ENCODE results near the gene TFF1.

Gene TFF1

DNA sequence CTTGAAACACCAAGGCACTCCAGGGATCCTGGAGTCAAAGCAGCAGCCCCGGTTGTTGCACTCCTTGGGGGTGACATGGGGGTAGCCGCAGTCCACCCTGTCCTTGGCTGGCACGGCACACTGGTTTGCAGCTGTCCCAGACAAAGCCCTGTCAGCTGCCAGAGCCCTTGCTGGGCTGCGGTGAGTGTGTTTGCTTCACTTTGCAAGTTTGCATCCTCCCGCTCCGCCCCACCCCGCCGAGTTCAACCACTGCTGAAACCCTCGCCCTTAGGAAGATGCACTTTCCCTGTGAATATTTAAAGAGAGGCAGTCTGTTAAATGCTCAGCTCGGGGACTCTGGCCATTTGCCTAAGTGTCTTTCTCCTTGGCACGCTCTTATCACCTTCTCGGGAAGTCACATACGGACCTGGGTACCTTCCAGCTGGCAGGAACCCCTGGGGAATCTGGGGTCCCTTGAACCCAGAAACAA lies 52.8 kb downstream of the TFF1 start:
- Histone ChIP-seq H3K4me3 (replicated peaks; ENCODE audit: insufficient read depth, low read length) (no peak overlapping the region), H3K27me3 (ENCODE audit: insufficient read depth, poor library complexity, severe bottlenecking) (no peaks in the 10 kb centered on the region), H3K27ac (replicated peaks) (no peak overlapping the region)
- peak; percentile 59 for TF ChIP-seq POLR2AphosphoS5 (IDR thresholded peaks at IDR 0.05; ENCODE audit: low read depth)
- no peak for TF ChIP-seq GABPA (IDR thresholded peaks at IDR 0.05; ENCODE audit: low read depth)
- TF ChIP-seq, protein P1, sequence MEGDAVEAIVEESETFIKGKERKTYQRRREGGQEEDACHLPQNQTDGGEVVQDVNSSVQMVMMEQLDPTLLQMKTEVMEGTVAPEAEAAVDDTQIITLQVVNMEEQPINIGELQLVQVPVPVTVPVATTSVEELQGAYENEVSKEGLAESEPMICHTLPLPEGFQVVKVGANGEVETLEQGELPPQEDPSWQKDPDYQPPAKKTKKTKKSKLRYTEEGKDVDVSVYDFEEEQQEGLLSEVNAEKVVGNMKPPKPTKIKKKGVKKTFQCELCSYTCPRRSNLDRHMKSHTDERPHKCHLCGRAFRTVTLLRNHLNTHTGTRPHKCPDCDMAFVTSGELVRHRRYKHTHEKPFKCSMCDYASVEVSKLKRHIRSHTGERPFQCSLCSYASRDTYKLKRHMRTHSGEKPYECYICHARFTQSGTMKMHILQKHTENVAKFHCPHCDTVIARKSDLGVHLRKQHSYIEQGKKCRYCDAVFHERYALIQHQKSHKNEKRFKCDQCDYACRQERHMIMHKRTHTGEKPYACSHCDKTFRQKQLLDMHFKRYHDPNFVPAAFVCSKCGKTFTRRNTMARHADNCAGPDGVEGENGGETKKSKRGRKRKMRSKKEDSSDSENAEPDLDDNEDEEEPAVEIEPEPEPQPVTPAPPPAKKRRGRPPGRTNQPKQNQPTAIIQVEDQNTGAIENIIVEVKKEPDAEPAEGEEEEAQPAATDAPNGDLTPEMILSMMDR (IDR thresholded peaks at IDR 0.05; ENCODE audit: insufficient read depth, low read length), result no peak
- TF ChIP-seq, protein P2, sequence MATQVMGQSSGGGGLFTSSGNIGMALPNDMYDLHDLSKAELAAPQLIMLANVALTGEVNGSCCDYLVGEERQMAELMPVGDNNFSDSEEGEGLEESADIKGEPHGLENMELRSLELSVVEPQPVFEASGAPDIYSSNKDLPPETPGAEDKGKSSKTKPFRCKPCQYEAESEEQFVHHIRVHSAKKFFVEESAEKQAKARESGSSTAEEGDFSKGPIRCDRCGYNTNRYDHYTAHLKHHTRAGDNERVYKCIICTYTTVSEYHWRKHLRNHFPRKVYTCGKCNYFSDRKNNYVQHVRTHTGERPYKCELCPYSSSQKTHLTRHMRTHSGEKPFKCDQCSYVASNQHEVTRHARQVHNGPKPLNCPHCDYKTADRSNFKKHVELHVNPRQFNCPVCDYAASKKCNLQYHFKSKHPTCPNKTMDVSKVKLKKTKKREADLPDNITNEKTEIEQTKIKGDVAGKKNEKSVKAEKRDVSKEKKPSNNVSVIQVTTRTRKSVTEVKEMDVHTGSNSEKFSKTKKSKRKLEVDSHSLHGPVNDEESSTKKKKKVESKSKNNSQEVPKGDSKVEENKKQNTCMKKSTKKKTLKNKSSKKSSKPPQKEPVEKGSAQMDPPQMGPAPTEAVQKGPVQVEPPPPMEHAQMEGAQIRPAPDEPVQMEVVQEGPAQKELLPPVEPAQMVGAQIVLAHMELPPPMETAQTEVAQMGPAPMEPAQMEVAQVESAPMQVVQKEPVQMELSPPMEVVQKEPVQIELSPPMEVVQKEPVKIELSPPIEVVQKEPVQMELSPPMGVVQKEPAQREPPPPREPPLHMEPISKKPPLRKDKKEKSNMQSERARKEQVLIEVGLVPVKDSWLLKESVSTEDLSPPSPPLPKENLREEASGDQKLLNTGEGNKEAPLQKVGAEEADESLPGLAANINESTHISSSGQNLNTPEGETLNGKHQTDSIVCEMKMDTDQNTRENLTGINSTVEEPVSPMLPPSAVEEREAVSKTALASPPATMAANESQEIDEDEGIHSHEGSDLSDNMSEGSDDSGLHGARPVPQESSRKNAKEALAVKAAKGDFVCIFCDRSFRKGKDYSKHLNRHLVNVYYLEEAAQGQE (IDR thresholded peaks at IDR 0.05; ENCODE audit: insufficient replicate concordance, low read depth), result no peak
- TF ChIP-seq SPI1 (IDR thresholded peaks at IDR 0.05; ENCODE audit: borderline replicate concordance, low read depth), result no peak
- DNase-seq (ENCODE audit: low read depth in 1 of 2, low spot score in 1 of 2), result peak in 1 of 2 experiments; percentile 86

DNA sequence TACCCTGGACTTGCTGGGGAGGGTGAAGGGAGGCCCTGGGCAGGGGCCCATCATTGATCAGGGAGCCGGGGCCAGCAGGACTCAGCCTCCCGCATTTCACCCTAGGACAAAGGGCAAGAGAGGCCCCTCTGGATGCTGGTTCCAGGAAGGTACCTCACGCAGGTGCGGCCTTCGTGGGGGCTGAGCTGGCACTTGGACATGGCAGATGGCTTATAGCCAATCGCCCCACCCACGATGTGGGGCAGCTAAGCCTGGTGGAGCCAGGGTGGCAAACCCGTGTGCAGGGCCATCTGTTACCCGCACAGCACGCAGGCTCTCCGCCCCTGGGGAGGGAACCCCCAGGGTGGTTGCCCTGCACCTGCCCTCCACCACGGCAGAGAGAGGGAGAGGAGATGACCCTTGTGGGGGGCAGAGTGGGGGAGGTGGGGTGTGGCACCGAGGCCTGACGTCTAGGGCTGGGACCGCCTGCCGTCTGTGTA lies 53.7 kb downstream of the TFF1 start:
- H3K4me3 ChIP-seq (replicated peaks; ENCODE audit: insufficient read depth, low read length), result no peak overlapping the region

More for the DNA sequence above, 53.7 kb downstream of the TFF1 start:
- TF ChIP-seq, protein P2 (IDR thresholded peaks at IDR 0.05; ENCODE audit: insufficient replicate concordance, low read depth), result no peak
- TF ChIP-seq POLR2AphosphoS5 (IDR thresholded peaks at IDR 0.05; ENCODE audit: low read depth) (no peak), GABPA (IDR thresholded peaks at IDR 0.05; ENCODE audit: low read depth) (no peak), SPI1 (IDR thresholded peaks at IDR 0.05; ENCODE audit: borderline replicate concordance, low read depth) (no peak)
- TF ChIP-seq, protein P1 (IDR thresholded peaks at IDR 0.05; ENCODE audit: insufficient read depth, low read length), result no peak
- Histone ChIP-seq H3K27me3 (ENCODE audit: insufficient read depth, poor library complexity, severe bottlenecking) (no peaks in the 10 kb centered on the region), H3K27ac (replicated peaks) (no peak overlapping the region)
- DNase-seq (ENCODE audit: low read depth in 1 of 2, low spot score in 1 of 2), result no peak

All from HL-60 (cell line).